DMS 273 treated with DMSO at 0.1 percent for 48 hours (cell line): ENCODE measurements around the gene TEKT5.
"Not testable (repeated sequence)": the region's sequence is repeated elsewhere in the genome, so short reads cannot be mapped to it uniquely, and the experiment has no call there.

ENCODE experiments used
- DNase-seq: peaks from one replicate; lab custom pipeline; 2025; lab: John Stamatoyannopoulos, UW

Gene TEKT5

DNA sequence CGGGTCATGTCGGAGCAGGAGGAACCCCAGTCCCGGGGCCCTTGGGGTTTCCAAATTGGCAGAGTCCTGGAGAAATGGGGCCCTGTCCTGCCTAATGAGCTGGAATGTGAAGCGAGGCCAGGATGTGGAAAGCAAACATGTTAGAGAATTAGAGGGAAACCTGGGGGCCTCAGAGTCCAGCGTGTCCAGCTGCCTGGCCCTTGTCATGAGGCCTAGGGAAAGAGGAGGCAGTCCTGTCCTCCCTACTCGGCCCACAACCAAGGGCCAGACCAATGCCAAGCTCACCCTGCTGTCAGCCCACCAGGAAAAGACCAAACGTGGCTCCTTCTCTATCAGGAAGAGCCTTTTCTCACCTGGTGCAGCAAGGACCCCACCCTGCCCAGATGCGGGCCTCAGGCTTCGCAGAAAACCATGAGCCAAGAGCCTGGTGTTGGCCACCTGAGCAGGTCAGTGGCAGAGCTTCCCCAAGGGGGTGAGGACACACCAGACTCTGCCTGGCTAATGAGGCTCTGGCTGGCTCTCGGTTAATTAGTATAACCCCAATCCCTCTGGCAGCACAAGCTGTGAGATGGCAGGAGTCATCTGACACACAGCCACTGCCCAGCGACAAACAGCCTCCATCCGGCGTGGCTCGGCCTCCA lies 10.1 kb downstream of the TEKT5 start:
- no peak for DNase-seq

DNA sequence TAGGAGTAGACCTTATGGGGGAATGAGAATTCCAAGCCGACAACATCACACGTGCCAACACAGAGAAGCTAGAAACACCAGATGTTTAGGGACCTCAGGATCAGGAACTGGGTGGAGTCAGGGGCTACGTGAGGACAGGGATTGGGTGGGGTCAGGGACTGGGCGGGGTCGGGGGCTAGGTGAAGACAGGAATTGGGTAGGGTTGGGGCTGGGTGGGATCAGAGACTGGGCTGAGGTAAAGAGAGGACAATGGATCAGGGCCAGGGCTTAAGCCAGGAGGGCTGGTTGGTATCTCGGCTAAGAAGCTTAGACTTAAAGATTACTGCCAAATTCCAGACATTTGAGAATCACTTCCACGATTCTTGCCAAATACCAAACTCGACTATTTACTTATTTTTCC lies 11.6 kb downstream of the TEKT5 start:
- peak; percentile 82 for DNase-seq

DNA sequence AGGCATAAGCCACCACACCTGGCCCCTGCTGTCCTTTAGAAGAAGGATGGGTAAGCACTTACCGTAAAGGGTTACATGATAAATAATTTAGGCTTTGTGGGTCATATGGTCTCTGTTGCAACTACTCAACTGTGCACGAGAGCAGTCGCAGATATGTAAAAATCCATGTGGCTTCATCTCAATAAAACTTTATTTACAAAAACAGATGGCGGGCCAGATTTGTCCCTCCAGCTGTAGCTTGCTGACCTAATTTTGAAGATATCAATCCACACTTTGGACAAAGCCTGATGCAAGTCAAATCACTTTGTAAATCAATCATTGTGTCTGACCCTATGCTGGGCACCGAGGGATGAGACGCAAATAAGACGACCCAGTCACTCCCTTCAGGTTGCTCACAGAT lies 12.1 kb downstream of the TEKT5 start:
- DNase-seq: no peak

DNA sequence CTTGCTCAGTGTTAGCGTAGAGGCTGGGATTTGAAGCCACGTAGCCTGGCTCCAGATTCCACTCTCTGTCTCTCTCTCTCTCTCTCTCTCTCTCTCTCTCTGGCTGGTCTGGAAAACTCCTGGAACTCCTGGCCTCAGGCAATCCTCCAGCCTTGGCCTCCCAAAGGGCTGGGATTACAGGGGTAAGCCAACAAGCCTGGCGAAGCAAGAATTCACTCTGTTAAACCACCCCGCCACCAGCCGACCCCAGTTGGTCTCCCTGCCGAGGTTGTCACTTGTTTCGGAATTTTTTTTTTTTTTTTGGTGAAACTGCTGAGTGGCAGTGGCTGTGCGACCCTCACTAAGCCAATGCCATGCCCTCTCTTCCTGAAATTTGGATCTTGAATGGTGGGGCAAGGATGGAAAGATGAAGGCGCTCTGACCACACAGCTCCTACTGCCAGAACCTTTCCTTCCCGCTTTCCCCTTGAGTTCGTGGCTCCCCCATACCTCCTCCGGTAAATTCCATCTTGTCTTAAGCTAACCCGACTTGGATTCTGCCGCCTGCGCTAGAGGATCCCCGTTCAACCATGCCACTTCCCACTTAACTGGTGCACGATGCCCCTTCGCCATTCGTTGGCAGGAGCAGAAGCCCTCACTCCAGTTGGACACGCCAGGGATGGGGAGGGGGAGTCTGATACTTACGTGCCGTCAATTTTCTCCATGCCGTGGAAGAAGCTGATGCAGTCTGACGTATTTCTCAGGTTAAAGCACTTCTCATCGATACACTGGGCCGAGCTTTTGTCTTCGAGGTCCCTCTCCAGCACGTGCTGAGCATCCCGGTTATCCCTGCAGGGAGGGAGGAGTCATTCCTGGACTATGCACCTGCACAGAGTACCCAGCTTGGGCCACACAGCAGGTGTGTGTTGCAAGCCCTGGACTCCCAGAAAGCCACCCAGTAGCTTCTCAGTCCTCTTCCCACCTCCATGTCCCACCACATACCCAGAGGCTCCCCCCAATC lies 13.1 kb downstream of the TEKT5 start:
- DNase-seq: no peak

DNA sequence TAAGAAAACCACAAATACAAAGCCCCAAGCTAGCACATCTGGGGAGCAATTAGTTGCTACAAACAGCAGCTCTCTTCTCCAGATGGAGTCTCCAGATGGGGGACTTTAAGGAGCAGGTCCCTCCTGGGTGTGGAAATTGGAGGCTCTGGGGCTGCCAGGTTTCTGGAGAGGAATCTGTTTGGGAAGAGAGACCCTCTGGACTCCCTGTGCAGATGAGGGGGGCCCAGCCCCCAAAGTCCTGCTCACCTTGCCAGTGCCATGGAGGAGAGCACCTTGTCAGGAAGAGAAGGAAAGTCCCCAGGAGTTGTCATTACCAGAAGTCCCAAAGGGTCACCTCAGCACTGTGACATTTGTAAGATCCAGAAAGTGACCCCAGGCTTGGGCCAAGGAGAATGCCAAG lies 14.8 kb downstream of the TEKT5 start:
- DNase-seq: peak; percentile 61

DNA sequence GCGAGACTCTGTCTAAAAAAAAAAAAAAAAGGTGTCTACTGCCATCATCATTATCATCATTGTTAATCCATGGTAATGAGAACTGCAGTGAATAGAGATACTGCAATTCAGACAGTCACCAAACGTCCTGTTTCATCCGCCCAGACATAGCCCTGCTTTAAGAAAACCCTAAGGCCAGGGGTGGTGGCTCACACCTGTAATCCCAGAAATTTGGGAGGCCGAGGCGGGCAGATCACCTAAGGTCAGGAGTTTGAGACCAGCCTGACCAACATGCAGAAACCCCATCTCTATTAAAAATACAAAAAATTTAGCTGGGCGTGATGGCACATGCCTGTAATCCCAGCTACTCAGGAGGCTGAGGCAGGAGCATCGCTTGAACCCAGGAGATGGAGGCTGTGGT lies 15.3 kb downstream of the TEKT5 start:
- DNase-seq: not testable (repeated sequence)

DNA sequence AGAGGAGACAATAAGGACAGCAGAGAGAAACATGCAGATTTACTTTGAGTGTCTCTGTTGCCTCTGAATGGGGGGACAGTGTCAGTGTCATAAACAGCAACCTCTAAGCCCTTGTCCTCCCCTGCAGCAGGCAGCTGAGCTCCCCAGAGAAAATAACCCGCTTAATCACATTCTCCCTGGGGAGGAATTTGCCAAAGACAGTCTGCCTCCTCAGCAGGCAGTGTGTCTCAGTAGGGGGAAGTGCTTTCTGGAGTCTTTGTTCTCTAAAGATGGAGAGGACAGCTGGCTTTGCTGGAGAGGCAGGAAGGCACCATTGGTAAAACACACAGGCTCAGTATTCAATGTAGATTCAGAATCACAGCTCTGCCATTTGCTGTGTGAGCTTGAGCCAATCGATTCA lies 16.1 kb downstream of the TEKT5 start:
- DNase-seq: no peak

DNA sequence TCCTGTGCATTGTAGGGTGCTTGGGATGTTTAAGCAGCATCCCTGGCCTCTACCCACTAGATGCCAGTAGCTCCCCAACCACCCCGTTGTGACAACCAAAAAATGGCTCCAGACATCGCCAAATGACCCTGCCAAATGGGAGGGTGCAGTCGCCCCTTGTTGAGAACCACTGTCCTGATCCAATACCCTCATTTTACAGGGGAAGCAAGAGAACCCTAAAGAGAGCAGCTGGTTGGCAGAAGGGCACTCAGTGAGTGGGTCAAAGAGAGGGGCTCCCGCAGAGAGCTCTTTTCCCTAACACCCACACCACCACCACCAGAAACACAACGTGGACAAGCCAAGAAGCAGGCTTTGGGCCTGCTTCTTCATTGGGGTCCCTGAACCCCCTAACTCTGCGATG lies 18.4 kb downstream of the TEKT5 start:
- no peak for DNase-seq

DNA sequence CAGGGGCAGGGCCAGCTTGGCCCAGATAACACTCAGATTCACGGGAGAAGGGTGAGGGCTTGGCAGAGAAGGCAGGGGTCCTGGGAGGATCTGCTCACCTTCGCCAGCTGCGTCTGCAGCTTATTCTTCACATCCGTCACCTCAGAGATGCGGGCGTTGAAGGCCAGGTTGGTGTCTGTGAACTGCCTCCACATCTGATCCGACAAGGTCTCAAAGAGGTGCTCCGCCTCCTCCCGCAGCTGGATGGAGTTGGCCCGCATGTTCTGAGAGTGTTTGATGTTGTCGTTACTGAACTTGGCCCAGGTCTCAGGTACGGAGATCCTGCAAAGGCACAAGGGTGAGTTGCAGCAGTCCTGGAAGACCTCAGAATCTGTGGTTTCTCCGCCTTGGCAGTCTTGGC lies 18.9 kb downstream of the TEKT5 start:
- no peak for DNase-seq

DNA sequence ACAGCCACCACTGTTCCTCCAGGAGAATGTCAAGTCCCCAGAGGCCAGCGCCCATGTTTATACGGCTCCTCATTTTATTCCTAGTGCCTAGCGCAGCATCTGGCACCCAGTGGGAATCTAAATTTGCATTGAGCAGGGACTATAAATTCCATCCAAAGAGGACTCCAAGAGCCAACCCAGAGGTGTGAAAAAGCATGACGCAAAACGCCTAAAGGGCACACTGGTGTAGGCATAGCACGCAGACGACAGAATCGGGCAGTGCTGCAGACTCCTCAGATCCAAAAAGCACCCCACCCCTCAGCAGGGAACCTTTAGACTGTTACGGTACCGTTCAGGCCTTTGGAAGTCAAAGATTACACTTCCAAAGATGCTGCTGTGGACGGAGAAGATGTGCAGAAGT lies 19.5 kb downstream of the TEKT5 start:
- no peak for DNase-seq

DNA sequence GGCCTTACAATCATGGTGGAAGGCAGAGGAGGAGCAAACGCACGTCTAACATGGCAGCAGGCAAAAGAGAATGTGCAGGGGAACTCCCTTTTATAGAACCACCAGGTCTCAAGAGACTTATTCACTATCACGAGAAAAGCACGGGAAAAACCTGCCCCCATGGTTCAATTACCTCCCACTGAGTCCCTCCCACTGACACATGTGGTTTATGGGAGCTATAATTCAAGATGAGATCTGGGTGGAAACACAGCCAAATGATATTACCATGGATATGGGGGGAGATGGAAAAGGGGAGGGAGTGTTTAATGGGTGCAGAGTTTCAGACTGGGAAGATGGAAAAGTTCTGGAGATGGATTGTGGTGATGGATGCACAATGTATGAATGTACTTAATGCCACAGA lies 23.0 kb downstream of the TEKT5 start:
- no peak for DNase-seq

DNA sequence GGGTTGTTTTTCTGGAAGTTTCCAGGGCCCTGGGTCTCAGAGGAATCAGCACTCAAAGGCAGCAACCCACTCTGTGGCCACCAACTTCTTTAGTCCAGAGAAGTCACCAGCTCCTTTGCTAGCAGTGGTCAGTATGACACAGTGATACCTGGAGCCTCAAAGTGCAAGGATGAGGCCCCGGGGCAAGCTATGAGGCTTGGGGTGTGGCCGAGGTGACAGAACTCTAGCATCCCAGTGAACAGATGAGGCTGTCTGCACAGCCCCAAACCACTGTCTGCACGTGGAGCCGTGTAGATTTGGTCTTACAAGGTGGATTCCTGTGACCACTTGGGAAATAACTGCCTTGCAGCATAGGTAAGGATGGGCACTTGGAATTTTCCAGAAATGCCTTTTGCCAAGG lies 24.9 kb downstream of the TEKT5 start:
- DNase-seq: no peak

DNA sequence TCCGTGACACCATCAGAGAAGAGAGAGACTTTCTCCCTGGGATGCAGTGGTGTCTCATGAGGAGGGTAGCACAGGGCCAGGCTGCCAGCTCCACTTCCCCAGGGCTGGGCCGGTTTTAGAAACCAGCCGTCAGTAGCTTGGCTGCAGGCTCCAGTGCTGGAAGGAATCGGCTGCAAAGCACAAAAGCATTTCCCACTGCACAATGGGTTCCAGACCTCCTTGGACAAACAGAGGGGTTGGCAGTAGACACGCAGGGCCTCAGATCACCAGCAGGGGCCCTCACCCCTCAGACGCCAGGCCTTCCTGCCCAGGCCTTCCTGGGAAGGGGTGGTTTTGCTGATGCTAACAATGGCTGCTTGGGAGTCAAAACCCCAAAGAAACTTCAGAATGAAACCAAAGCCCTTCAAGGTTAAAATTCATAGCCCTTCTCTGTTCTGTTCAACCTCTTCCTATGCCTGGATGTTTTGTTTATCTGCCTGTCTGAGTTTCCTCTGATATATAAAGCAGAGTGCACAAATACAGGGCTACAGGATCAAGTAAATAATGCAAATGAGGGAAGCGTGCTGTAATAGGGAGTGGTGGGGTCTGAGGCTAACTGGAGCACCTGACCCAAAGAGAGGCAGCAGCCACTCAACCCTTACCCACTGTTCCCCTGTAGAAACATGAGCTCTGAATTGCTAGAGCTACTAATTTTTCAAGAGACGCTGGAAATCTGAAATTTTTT lies 26.2 kb downstream of the TEKT5 start:
- peak; percentile 17 for DNase-seq

DNA sequence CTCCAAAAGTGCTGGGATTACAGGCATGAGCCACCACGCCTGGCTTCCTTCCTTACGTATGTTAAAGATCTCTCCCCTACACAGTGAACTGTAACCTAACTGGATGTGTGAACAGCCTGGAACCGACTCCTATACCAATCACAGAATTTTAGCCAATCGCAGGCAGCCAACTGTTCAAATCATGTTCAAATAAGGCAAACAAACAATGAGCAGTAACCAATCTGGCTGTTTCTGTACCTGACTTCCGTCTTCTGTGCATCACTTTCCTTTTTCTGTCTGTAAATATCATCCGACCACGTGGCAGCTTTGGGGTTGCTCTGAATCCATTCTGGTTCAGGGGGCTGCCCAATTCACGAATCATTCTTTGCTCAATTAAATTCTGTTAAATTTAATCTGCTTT lies 27.5 kb downstream of the TEKT5 start:
- DNase-seq: no peak

DNA sequence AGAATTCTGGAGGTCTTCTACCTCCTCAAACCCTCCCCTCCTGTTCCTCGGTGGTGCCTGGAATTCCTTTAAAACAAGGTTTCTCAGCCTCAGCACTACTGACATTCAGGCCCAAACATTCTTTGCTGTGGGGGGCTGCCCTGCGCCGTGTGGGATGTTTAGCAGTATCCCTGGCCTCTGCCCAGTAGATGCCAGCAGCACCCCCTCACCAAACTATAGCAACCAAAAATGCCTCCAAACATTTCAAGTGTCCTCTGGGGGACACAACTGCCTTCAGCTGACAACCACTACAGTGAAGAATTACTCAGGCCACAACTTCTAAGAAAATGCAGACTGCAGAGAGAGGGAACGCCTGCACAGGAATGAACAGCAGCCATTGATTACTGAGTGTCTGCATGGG lies 28.4 kb downstream of the TEKT5 start:
- DNase-seq: no peak

DNA sequence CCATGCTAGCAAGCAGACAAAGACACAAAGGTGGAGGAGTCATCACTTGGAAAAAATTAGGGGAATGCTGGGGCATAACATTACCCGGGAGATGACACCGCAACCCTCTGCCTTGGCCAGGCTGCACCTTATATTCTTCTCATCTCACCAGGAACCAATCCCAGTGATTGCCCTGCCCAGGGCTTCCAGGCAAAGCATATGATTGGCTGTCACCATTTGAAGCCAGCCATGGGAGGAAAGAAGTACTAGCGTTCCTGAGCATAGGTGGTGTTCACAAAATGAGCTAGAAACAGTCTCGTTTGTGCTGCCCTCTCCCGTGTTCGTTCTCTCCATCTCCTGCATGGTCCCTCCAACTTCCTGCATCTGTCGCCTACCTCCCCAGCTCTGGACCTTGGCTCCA lies 29.6 kb downstream of the TEKT5 start:
- no peak for DNase-seq

DNA sequence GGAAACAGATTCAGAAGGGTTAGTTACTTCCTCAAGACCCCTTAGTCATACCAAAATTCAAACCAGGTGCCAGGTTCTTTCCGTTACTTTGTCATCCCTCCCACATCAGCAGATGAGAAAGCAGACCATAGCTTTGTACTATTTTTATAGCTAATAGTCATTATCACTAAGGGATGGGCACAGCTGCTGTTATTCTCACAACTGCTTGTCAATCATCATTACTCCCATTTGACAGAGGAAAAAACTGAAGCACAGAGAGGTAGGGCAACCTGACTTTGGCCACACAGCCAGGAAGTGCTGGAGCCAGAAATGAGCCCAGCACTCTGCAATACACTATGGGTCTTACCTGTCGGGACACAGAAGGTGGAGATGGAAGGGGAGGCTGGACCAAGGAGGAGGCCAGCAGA lies 30.0 kb downstream of the TEKT5 start:
- no peak for DNase-seq

DNA sequence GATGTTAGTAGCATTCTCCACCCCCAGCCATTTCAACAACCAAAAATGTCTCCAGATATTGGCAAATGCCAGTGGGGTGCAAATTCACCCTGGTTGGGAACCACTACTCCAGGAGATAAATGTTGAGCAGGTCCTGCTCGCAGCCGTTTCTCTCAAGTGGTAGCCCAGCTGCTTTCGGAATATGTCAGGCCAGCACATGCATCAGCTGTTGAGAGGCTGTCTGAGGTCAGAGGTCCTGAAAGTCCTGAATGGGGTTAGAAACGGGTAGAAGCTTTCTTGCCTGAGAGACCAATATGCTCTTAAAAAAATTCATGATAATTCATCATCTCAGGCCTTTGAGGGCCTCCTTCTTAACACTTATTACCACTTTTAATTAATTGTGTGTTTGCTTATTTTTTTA lies 31.0 kb downstream of the TEKT5 start:
- DNase-seq: no peak

DNA sequence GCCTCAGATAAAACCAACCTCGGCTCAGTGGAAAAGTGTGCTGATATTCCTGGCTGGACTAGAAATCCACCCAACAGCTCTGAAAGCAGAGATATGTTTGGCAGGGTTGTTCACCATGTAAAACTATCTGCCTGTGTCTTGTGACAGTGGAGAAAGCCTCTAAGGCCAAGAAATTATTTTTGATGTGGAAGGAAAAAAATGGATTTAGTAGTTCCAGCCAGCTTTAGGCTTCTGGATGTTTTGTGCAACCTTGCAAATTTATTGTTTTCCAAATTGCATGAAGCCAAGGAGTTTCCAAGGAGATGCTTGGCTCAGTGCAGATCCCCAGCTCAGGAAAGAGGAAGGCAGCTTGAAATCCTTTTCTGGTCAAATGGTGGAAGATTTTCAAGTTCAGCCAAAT lies 31.6 kb downstream of the TEKT5 start:
- no peak for DNase-seq

DNA sequence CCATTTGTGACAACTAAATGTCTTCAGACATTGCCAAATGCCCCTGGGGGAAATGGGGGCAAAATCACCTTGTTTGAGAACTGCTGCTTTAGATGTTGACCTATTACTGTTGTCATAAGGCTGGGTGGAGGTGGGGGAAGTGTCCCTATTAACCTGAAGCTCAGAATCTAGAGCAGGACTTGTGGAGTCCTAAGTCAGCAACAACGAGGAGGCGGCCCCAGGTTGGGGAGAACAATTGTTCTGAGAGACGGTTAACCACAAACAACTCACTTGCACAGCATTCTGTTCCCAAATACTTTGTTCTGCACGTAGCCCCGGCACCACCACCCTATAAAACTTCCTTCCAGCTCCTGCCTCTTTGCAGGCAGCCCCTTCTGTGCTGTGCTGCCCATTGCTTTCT lies 32.5 kb downstream of the TEKT5 start:
- no peak for DNase-seq

DNA sequence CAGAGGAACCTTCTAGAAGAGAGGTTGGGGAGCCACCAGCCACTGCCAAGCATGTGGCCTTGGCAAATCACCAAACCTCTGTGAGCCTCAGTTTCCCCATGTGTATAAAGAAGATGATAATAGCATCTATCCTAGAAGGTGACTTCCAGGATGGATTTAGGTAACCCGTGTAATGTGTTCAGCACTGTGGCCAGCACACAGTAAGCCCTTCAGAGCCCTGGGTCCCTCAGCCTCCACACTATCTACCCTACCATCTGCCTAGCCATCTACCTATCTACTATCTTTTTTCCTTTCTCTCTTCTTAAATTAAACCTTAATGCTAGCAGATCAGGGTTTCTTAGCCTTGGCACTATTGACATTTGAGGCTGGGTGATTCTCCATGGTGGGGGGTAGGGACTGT lies 33.0 kb downstream of the TEKT5 start:
- DNase-seq: no peak

DNA sequence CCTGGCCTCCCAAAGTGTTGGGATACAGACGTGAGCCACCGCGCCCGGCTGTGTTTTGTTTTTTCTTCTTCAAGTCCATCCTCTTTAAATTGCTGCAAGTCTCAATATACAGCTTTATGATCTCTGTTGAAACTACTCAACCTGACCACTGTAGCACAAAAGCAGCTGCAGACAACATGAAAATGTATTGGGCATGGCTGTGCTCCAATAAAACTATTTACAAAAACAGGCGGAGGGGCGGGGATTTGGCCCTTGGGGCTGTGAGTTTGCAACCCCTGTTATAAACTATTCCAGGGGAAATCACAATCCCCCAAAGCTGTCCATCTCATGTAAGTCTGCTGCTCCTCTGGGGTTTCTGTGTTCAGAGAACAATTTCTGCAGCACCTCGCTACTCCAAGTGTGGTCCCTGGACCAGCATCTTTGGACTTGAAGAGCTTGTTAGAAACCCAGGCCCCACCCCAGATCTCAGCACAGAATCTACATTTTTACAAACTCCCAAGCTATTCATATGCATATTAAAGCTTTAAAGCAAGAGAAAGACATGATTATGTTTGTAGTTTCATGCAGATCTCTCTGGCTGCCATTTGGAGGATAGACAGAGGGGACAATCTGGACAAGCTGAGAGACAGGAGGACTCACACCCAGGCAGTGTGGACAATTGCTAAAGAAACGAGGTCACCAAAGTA lies 33.6 kb downstream of the TEKT5 start:
- no peak for DNase-seq
